Esophagus squamous epithelium (tissue), 5 donors: ENCODE measurements around the gene PREX1. TPM values are rescaled to one million over a fixed set of nuclear protein-coding genes. Genes with fewer than 3 reads are reported as not detected.
"Not testable (repeated sequence)": the region's sequence is repeated elsewhere in the genome, so short reads cannot be mapped to it uniquely, and the experiment has no call there.

Experiments
- DNase-seq: peaks from one replicate; lab custom pipeline; 2025; lab: John Stamatoyannopoulos, UW
- H3K27ac ChIP-seq, 4 donors: fragments of 200-600 bp; sonication (generic); one replicate each; pipeline ENCODE4 v1.5.1; 2016 to 2019; ENCODE audit warnings: mild to moderate bottlenecking in 1 of 4
- H3K27me3 ChIP-seq, 4 donors: fragments of 200-600 bp; sonication (generic); 1 replicate in 3 of 4; 2 replicates in 1 of 4; pipeline versions ENCODE4 v1.5.1 to v1.6.0; 2017 to 2021; ENCODE audit warnings: antibody characterized with exemption in 1 of 4
- H3K36me3 ChIP-seq, 3 donors: fragments of 200-600 bp; sonication (generic); one replicate each; pipeline ENCODE4 v1.5.1; 2016 to 2019
- H3K4me1 ChIP-seq, 3 donors: fragments of 200-600 bp; sonication (generic); one replicate each; pipeline ENCODE4 v1.5.1; 2017 to 2019
- H3K4me3 ChIP-seq, 4 donors: fragments of 200-600 bp; sonication (generic); 1 replicate in 3 of 4; 2 replicates in 1 of 4; pipeline ENCODE4 v1.5.1; 2016 to 2019; ENCODE audit warnings: mild to moderate bottlenecking in 2 of 4, moderate library complexity in 1 of 4
- H3K9me3 ChIP-seq, 3 donors: fragments of 200-600 bp; sonication (generic); one replicate each; pipeline ENCODE4 v1.5.1; 2016 to 2019
- POLR2A ChIP-seq, 4 donors: fragments of 450-650 bp; IDR thresholded peaks; one replicate each; pipeline ENCODE4 v1.6.1; 2017; ENCODE audit warnings: antibody characterized with exemption in 4 of 4, mild to moderate bottlenecking in 4 of 4, moderate library complexity in 3 of 4
- WGBS, 2 donors: methylation state at CpG; one replicate each; pipeline ENCODE4 v1.1.5; 2018; 5-methylcytosine and 5-hydroxymethylcytosine counted together
- intact Hi-C: fragments of 100-400 bp; cut with DNase I; formaldehyde crosslinking; loops from one replicate; pipeline ENCODE4 v1.15.0; 2022
- total RNA-seq, 4 donors: library from RNA; depleted of rRNA; stranded (reverse); fragments of >200 nt; gene quantifications; one replicate each; pipeline ENCODE4 v1.1.0, GENCODE V29; 2016
- TF ChIP-seq, protein P1 (sequence below), 6 experiments: fragments of 450-650 bp in 4 of 6; fragments of 200-600 bp in 2 of 6; sonication (generic) in 2 of 6; IDR thresholded peaks; one replicate each; pipeline ENCODE4 v1.5.1; 2016 to 2019; ENCODE audit warnings: antibody characterized with exemption in 6 of 6, mild to moderate bottlenecking in 4 of 6, moderate library complexity in 4 of 6
- donor health status: DM: yes; HTN: yes; CAD: no.

Gene PREX1
- total RNA-seq, 4 donors from 2014 or later = 4.9 to 25.9 (median 8.9) TPM

DNA sequence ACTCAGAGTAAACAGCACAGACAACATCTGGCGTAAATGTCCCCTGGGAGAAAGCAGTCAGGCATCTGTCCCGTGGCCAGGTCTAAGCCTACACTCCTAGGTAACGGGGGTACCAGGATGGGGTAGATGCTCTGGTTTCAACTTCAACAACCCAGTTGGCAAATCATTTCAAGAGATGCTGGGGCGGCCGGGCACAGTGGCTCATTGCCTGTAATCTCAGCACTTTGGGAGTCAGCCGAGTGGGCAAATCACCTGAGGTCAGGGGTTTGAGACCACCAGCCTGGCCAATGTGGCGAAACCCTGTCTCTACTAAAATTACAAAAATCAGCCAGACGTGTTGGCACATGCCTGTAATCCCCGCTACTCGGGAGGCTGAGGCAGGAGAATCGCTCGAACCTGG lies 12.3 kb downstream of the PREX1 start:
- no peak for DNase-seq
- 68 to 85% methylated on average over 10 to 11 of the region's 12 CpGs for WGBS, 2 donors
- TF ChIP-seq, protein P1, sequence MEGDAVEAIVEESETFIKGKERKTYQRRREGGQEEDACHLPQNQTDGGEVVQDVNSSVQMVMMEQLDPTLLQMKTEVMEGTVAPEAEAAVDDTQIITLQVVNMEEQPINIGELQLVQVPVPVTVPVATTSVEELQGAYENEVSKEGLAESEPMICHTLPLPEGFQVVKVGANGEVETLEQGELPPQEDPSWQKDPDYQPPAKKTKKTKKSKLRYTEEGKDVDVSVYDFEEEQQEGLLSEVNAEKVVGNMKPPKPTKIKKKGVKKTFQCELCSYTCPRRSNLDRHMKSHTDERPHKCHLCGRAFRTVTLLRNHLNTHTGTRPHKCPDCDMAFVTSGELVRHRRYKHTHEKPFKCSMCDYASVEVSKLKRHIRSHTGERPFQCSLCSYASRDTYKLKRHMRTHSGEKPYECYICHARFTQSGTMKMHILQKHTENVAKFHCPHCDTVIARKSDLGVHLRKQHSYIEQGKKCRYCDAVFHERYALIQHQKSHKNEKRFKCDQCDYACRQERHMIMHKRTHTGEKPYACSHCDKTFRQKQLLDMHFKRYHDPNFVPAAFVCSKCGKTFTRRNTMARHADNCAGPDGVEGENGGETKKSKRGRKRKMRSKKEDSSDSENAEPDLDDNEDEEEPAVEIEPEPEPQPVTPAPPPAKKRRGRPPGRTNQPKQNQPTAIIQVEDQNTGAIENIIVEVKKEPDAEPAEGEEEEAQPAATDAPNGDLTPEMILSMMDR (IDR thresholded peaks at IDR 0.05) = no peak
- TF ChIP-seq POLR2A (IDR thresholded peaks at IDR 0.05) = no peak

DNA sequence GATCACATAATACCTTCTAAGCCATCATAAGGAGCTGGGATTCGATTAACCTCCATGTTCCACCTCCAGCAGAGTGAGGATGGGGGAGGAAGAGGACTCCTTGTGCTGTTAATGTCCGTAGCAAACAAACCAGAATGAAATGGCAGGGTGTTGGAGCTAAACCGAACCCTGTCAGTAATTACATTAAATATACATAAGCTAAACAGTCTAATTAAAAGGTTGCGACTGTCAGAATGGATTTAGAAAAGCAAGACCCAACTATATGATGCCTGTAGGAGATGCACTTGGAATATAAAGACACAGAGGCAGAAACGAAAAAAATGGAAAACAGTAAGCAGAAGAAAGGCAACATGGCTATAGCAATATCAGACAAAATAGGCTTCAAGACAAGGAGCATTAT lies 13.2 kb downstream of the PREX1 start:
- TF ChIP-seq, protein P1 (IDR thresholded peaks at IDR 0.05) = no peak
- no peak for TF ChIP-seq POLR2A (IDR thresholded peaks at IDR 0.05)
- Histone ChIP-seq H3K36me3 (no peaks in the 10 kb centered on the region), H3K9me3 (no peaks in the 10 kb centered on the region), H3K27me3 (peaks cover 0 to 13% (median 0%) of the 10 kb centered on the region in 4 donors), H3K4me1 (peaks cover 0 to 41% (median 5%) of the 10 kb centered on the region in 3 donors), H3K4me3 (no peak overlapping the region), H3K27ac (no peak overlapping the region)
- no peak for DNase-seq
- intact Hi-C loops = no loop called here
- 81 to 84% methylated on average over 5 of the region's 5 CpGs for WGBS, 2 donors

More for the DNA sequence above, 12.3 kb downstream of the PREX1 start:
- Histone ChIP-seq H3K4me1 (peaks cover 0 to 50% (median 5%) of the 10 kb centered on the region in 3 donors), H3K9me3 (no peaks in the 10 kb centered on the region), H3K27me3 (peaks cover 0 to 22% (median 0%) of the 10 kb centered on the region in 4 donors), H3K27ac (no peak overlapping the region), H3K4me3 (no peak overlapping the region), H3K36me3 (no peaks in the 10 kb centered on the region)
- intact Hi-C loops = no loop called here

DNA sequence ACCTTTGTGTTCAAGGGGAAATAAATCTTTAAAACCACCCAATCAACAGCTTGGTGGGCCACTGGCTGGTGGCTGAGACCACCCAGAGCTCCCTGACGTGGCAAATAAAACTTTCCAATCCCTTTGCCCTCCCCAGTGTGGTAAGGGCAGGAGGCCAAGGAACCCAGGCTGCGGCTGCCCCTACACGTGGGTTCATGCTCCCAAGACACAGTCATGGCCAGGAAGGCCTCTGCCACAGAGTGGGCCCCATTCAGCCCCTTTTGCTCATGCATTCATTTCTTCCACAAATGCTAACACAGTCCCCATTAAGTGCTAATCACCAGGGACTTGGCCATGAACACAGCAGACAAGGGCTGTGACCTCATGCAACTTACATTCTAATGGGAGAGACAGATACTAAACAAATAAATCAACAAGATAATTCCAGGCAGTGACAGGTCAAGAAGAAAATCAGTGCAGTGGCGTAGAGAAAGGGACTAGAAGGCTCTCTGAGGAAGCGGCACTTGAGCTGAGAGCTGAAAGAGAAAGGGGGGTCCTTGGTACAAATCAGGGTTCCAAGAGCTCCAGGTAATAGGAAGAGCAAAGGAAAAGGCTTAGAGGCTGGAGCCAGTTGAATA lies 13.8 kb downstream of the PREX1 start:
- Histone ChIP-seq H3K36me3 (no peaks in the 10 kb centered on the region), H3K4me3 (no peak overlapping the region), H3K4me1 (peaks cover 0 to 35% (median 5%) of the 10 kb centered on the region in 3 donors), H3K27me3 (peaks cover 0 to 7% (median 0%) of the 10 kb centered on the region in 4 donors), H3K27ac (no peak overlapping the region), H3K9me3 (no peaks in the 10 kb centered on the region)
- 73 to 95% methylated on average over 2 to 4 of the region's 5 CpGs for WGBS, 2 donors
- intact Hi-C loops = no loop called here
- TF ChIP-seq, protein P1 (IDR thresholded peaks at IDR 0.05) = no peak
- TF ChIP-seq POLR2A (IDR thresholded peaks at IDR 0.05) = no peak
- no peak for DNase-seq

DNA sequence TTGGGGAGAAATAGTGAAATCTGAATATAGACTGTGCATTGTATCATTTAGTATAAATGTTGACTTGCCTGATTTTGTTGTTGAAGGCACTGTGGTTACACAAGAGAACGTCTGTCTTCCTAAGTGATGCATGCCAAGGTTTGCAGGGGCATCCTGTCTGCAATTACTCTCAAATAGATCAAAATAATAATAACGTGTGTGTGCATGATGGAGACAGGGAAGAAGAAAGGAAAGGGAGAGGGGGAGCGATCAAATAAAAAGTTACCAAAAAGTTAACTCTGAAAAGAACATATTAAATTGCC lies 14.4 kb downstream of the PREX1 start:
- 34 to 36% methylated on average over 3 of the region's 3 CpGs for WGBS, 2 donors
- DNase-seq = no peak
- peaks cover 0 to 29% (median 5%) of the 10 kb centered on the region in 3 donors for H3K4me1 ChIP-seq
- intact Hi-C loops = no loop called here
- TF ChIP-seq, protein P1 (IDR thresholded peaks at IDR 0.05) = no peak
- no peak for TF ChIP-seq POLR2A (IDR thresholded peaks at IDR 0.05)
- H3K9me3 ChIP-seq = no peaks in the 10 kb centered on the region
- H3K36me3 ChIP-seq = no peaks in the 10 kb centered on the region
- peaks cover 0 to under 1% (median 0%) of the 10 kb centered on the region in 4 donors for H3K27me3 ChIP-seq
- H3K27ac ChIP-seq = no peak overlapping the region
- no peak overlapping the region for H3K4me3 ChIP-seq

DNA sequence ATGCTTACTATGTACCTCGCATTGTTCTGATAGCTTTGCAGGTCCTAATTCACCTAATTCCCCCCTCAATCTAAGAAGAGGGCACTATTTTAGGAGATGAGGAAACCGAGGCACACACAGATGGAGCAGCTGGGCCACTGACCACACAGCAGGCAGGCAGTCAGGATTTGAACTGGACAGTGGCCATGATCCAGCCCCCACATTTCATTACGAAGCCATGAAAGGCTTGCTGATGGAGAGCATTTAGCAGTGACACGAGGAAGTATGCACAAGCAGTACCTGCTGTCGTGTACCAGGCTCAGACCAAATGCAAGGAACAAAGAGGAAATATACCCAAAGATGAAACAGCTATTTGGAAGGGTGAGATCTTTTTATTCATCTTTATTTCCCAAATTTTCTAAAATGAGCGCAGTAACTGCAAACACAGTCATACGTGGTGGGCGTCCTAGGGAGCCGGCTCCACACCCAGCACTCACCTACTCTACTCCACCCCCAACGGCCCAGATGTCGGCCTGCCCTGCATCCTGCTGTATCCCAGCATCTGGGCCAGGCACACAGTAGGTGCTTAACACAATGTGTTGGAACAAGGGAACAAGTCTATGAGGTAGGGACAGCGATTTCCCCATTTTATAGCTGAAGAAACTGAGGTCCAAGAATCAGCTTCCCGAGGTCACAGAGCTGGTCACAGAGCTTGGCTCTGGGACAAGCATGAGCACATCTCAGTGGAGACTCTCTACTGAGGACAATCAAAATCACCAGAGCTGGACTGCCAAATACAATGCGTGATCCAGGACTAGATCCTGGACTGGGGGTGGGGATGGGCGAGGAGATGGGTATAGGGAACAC lies 15.0 kb downstream of the PREX1 start:
- DNase-seq = no peak
- no peaks in the 10 kb centered on the region for H3K36me3 ChIP-seq
- no peaks in the 10 kb centered on the region for H3K9me3 ChIP-seq
- H3K27ac ChIP-seq = no peak overlapping the region
- TF ChIP-seq POLR2A (IDR thresholded peaks at IDR 0.05) = no peak
- TF ChIP-seq, protein P1 (IDR thresholded peaks at IDR 0.05) = no peak
- intact Hi-C loops = no loop called here
- 75 to 77% methylated on average over 14 to 15 of the region's 15 CpGs for WGBS, 2 donors
- H3K4me1 ChIP-seq = peaks cover 0 to 23% (median 5%) of the 10 kb centered on the region in 3 donors
- no peaks in the 10 kb centered on the region for H3K27me3 ChIP-seq
- H3K4me3 ChIP-seq = no peak overlapping the region

DNA sequence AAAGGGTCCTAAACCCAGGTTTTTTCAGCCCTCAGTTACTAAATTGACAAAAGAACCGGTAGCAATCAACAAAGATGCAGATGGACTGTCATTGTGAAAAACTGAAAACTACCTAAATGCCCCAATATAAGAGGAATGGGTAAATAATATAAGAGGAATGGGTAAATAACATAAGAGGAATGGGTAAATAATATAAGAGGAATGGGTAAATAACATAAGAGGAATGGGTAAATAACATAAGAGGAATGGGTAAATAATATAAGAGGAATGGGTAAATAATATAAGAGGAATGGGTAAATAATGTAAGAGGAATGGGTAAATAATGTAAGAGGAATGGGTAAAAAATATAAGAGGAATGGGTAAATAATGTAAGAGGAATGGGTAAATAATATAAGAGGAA lies 15.7 kb downstream of the PREX1 start:
- H3K27me3 ChIP-seq, DNase-seq, H3K36me3 ChIP-seq, H3K9me3 ChIP-seq, intact Hi-C loops, H3K27ac ChIP-seq, H3K4me3 ChIP-seq: not testable (repeated sequence)
- WGBS, 2 donors = 71 to 80% methylated on average over 1 of the region's 1 CpG
- H3K4me1 ChIP-seq = peaks cover 0 to 17% (median 5%) of the 10 kb centered on the region in 3 donors
